GM21619 (cell line): ENCODE results near the gene LPGAT1.
"Not testable (repeated sequence)": the region's sequence is repeated elsewhere in the genome, so short reads cannot be mapped to it uniquely, and the experiment has no call there.

Source experiments
- ATAC-seq: cut with Tn5 transposase; IDR thresholded peaks from one replicate; pipeline ENCODE4 v1.9.1; 2021; ENCODE audit not compliant: unreplicated experiment

LPGAT1 gene, protein sequence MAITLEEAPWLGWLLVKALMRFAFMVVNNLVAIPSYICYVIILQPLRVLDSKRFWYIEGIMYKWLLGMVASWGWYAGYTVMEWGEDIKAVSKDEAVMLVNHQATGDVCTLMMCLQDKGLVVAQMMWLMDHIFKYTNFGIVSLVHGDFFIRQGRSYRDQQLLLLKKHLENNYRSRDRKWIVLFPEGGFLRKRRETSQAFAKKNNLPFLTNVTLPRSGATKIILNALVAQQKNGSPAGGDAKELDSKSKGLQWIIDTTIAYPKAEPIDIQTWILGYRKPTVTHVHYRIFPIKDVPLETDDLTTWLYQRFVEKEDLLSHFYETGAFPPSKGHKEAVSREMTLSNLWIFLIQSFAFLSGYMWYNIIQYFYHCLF

DNA sequence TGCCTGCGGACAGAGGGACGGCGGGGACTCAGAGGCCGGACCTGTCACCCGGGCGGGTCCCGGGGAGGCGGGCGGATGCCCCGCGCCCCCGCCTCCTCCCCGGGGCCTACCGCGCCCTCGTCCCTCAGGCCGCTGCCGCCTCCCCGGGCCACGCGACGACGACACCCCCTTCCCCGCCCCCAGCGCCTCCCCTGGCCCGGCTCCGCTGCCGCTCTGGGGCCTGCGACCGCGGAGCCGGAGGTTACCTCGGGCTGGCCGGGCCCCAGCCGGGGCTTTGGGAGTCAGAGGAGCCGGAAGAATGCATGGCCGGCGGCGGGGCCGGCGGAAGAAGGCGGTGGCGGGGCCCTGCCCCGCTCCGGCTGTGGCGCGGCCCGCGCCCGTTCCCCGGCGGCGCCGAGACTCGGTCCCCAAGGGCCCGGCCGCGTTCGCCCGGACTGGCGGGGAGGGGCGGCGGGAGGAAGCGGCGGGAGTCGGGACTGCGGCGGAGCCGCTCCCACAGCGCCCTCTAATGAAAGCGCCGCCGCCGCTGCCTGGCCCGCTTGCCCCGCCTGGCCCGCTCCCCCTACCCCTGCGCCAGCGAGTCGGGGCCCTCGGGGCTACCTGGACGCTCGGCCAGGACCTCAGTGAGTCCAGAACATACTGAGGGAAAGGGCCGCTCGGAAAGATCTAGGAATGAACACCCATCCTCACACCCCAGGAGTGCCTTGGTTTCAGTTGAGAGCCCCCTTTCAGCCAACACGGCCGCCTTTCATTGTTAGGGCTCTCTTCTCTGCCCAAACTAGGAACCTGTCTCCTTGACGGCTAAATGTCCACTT is at the start of gene LPGAT1:
Gene LPGAT1, minus strand, starts transcription at position 436 of the 815 bp plus-strand sequence. CDS start 1,467 bp downstream, outside the sequence.
- ATAC-seq: peak; percentile 70

DNA sequence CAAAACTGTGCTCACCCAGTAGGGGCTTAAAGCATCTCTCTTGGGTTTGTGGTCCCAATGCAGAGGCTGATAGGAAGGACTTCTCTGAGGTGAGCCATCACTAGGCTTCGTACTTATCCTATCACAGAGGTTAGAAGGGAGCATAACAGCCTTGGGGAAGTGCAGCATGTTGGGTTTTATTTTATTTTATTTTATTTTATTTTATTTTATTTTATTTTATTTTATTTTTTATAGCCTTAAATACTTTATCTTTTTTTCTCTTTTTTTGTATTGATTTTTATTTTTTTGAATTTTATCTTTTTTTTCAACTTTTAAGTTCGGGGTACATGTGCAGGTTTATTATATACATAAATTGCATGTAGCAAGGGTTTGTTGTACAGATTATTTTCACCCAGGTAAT is 48.9 kb upstream of the LPGAT1 start:
- ATAC-seq: no peak

DNA sequence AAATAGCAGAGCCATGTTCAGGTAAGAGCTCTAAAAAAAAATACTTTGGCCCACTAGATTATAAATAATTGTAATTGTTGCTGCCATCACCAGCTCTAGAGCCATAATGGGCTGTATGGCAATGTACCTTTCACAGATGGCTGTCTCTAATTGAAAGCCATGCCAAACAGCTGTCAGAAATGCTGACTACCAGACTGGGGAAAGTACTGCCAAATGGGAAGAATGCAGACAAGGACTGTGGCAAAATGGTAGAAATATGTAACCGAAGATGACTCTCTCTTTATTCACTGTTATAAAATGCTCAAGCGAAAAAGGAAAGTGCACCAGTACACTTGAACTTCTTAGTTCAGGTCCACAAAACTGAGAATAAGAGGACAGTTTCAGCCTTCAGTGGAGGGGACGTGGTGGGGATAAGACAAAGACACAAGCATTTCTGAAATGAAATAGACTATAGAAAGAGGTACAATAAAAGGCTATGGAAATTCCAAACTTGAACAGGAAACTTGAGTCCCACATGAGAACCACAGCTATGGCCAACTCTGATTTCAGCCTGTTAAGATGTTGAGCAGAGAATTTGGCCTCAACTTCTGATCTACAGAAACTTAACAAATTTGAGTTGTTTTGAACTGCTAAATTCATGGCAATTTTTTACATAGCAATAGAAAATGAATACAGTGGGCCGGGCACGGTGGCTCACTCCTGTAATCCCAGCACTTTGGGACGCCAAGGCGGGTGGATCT is 46.5 kb upstream of the LPGAT1 start:
- no peak for ATAC-seq

DNA sequence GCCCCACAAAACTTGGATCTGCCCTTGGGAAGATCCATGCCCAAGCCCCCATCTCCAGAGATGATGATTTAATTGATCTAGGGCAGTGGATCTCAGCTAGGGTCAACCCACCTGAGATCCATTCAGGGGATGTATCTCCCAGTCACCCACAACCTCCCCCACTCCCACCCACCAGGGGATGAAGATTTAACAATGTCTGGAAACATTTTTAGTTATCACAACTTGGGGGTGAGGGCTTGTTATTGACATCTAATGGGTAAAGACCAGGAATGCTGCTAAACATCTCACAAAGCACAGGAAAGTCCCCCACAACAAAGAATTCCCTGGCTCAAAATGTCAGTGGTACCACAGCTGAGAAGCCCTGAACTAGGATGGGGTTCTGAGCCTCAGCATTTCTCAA is 45.0 kb upstream of the LPGAT1 start:
- ATAC-seq: no peak

DNA sequence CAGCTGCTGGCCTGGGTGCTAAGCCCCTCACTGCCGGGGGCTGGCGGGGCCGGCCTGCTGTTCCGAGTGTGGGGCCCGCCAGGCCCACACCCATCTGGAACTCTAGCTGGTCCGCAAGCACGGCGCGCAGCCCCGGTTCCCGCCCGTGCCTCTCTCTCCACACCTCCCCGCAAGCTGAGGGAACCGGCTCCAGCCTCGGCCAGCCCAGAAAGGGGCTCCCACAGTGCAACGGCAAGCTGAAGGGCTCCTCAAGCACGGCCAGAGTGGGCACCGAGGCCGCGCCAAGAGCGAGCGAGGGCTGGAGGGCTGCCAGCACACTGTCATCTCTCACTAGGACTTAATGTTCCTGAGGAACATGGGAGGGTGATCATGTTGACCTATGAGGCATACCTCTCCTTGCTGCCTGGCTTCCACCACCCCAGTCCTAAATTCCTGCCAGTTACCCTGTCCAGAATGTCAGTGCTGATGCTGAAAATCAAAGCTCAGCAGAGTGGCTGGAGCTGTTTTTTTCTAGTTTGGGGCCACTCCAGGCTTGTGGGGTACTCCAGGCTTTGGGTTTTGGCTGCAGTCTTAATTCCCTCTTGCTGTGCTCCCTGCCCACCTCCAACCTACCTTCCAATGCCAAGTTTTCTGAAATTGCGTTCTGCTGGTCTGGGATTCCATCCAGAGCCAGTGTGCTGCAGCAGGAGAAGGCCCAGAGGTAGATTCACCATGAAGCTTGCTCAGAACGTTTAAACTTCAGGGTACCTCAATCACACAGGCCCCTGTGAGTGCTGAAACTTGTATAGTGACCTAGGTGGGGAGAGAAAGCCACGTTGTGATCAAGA is 44.2 kb upstream of the LPGAT1 start:
- no peak for ATAC-seq

DNA sequence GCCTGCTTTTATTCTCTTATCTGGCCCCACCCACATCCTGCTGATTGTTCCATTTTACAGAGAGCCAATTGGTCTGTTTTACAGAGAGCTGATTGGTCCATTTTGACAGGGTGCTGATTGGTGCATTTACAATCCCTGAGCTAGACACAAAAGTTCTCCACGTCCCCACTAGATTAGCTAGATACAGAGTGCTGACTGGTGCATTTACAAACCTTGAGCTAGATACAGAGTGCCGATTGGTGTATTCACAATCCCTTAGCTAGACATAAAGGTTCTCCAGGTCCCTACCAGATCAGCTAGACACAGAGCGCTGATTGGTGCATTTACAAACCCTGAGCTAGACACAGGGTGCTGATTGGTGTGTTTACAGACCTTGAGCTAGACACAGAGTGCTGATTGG is 43.2 kb upstream of the LPGAT1 start:
- ATAC-seq: not testable (repeated sequence)

DNA sequence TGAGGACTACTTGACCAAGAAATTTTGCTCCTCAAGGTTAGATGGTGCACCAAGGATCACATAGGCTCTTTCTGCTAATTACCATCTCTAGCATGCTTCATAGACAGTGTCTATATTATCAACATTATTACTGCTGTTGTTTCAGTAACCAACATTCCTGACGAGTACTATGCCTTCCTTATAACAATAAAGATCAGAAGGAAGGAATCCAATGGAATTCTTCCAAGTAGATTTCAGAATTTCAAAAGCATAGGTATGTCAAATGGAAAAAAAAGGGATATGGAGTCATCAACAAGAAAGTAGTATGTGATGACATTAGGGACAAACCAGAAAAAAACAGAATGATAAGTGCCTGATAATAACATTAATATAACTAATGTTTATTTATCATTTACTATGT is 39.6 kb upstream of the LPGAT1 start:
- ATAC-seq: no peak

DNA sequence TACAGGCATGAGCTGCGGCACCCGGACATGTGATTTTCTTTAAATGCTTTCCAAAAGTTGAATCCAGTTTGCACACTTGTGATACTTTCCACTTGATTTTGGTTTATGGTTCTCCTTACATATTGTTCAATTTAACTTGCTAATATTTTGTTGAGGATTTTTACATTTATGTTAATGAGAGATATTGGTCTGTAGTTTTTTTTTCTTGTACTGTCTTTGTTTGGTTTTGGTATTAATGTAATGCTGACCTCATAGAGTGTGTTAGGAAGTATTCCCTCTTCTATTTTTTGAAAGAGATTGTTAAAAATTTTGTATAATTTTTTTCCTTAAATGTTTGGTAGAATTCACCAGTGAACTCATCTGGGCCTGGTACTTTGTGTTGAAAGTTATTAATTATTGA is 34.6 kb upstream of the LPGAT1 start:
- ATAC-seq: no peak

DNA sequence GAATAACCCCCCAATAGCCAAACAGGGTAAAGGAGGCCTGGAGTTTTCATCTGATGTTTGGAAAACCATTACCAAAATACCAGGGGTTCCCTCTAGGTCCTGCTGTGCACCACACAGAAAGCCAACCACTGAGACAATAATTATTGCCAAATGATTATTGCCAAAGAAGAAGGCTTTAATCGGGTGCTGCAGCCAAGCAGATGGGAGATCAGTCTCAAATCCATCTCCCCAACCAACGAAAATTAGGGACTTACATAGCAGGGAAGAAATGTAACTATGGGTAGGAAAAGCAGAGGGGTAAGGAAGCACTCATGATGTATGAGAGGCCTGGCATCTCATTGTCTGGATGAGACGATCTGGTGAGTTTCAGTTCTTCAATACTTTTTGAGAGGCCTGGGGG is 28.8 kb upstream of the LPGAT1 start:
- ATAC-seq: no peak

DNA sequence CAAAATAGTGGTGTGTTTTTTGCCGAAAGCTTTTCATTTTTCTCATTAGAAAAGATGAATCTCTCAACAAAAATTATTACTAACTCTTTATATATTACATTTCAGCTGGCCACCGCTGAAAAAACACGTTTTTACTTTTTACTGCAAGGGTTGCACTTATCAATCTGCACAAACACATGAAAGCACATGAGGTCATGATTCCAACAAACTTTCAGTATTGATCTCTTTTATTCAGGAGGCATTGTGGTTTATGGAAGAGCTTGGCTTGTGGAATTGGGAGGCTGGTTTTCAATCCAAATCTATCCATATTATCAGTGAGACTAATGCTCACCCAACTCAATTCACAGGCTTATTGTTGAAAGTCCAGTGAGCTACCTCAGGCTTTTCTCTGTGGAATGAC is 20.6 kb upstream of the LPGAT1 start:
- ATAC-seq: no peak

DNA sequence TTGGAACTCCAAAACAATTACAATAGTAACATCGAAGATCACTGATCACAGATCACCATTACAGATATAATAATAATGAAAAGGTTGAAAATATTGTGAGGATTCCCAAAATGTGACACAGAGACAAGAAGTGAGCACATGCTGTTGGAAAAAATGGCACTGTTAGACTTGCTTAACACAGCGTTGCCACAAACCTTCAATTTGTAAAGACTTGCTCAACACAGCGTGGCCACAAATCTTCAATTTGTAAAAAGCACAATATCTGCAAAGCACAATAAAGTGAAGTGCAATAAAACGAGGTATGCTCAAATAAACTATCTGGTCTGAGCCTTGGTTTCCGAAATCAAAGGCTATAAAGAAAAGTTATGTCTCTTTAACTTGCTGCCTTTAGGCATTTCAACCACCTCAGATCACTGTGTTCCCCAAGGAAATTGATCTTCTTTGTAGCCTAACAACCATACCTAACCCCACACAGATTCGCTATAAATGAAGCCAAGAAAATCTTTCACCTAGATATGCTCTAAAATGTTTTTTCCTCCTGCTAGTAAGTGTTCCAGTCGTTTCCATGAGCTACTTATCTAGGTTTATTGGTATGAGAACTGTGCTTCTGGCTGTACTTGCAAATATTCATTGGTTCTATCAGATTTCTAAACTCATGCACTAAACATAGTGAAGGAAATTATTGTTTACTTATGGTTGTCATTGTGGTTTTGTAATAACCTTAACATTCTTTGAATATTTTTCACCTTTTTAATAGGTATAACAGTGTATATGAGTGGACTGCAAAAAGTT is 13.1 kb upstream of the LPGAT1 start:
- no peak for ATAC-seq

DNA sequence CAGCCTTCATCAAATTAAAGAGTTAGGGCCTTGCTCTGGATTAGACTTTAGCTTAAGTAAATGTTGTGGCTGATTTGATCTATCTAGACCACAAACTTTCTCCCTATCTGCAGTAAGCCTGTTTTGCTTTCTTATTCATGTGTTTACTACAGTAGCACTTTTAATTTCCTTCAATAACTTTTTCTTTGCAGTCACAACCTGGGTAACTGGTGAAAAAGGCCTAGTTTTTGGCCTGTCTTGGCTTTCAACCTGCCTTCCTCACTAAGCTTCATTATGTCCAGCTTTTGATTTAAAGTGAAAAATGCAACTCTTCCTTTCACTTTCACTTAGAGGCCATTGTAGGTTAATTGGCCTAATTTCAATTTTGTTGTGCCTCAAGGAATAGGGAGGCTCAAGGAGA is 12.5 kb upstream of the LPGAT1 start:
- no peak for ATAC-seq

DNA sequence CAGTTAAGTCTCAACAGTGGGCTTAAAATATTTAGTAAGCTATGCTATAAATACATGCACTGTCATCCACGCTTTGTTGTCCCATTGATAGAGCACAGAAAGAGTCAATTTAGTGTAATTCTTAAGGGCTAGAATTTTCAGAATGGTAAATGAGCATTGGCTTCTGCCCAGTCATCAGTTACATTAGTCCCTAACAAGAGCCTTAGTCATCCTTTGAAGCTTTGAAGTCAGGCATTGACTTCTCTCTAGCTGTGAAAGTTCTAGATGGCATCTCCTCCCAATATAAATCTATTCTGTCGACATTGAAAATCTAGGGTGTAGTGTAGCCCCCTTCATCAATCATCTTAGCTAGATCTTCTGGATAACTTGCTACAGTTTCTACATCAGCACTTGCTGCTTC is 12.0 kb upstream of the LPGAT1 start:
- ATAC-seq: no peak

DNA sequence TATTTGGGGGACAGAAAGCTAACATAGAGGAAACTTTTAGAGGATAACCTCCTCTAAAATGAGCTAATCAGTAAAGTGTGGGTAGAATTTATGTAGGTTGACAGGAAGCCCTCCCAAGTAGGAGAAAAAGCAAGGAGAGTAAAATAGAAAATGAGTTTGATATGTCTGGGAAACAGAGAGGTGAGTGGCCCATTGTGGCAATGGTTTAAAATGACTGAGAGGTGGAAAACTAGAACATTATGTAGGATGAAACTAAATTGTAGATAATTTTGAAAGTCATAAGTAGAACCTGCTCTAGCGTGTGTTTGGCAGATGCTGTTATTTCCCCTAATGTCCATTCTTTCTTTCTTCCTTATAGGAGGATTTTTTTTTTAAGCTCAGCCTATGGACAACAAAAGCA is 8.5 kb upstream of the LPGAT1 start:
- ATAC-seq: no peak

DNA sequence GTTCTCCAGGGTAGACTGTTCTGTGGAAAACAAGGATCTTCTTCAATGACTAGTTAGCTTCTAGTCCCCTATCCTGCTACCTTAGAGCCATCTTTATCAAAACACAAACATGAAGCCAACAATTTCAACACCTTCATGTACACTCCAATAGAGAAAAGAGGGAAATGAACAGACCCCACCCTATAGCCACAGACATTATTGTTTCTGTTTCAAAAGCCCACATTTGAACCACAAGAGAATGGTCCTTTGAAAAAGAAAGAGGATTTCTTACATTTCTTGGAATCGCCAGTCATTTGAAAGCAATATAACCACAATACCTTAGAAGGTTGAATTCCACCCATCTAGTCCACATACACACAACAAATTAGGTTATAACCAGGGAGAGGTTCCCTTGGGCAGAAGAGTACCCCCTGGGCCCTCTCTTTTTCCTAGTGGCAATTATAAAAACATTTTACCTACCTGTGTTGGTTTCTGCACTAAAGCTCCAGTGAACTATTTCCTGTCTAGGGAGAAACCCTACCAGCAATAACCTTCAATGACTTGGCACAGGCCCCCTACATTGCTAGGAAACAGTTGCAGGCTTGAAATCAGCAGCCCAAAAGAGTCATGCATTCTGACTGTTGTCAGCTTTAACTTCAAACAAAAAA is 2.7 kb upstream of the LPGAT1 start:
- ATAC-seq: no peak

DNA sequence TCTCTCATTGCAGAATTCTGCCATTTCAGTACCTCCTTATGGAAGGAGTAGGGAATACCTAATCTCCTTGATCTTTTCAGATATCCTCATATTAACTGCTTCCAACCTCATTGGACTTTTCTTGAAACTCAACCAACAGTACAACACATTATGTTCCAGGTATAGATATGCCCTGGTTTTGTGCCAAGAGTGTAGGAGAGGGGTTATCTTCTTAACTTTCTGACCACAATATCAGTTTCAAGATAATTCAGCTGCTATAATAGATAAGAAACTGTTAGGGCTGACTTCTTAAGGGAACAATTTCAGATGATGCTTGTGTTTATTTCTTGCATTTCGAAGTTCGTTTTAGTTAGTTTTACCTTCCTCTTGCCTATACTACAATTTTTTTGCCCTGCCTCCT is 2.1 kb upstream of the LPGAT1 start:
- ATAC-seq: no peak

DNA sequence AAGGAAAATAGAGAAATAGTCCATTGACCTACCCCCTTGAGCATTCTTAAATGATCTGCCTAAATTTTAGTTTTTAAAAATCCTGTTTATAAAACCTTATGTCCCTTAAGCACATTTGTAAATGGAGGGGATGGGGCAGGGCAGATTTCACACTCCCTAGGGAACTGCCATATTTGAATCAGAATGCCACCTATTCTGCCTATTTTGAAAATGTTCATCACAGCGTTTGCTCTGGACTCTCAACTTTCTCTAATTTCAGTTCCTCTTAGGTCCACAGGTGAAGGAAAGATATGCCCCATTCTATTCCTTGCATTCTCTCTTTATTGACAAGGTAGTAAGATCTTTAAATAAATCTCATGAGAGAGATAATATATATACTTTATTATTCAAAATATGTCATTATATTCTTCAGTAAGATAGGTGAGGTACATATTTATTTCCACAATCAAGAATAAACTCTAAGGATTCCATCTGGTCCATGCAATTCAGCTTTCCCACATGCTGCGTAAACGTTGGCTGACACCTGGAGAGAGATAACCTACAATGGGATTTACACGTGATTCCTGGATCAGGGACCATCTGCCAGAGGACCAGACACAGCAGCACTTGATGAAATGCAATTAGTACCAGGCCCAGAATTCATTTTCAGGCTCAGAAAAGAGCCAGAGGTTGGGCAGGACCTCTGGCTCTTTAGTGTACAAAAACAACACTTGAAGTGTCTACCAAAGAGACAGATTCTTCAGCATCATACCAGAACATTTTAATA is 1.2 kb upstream of the LPGAT1 start:
- no peak for ATAC-seq

DNA sequence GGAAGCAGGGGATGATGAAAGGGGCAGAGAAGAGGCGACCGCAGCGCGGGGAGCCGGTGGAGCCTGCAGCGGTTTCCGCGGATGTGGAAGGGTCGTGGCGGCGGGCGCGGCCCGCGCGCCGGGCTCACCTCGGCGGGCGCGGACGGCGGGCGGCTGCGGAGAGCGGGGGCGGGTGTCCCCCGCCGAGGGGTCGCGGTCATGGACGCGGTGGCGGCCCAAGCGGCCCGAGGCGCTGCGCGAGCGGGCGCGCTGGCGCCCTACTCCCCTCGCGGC is 572 bp downstream of the LPGAT1 start:
- peak; percentile 22 for ATAC-seq
